ENCODE results near the gene ADGRE2.

Gene ADGRE2

DNA sequence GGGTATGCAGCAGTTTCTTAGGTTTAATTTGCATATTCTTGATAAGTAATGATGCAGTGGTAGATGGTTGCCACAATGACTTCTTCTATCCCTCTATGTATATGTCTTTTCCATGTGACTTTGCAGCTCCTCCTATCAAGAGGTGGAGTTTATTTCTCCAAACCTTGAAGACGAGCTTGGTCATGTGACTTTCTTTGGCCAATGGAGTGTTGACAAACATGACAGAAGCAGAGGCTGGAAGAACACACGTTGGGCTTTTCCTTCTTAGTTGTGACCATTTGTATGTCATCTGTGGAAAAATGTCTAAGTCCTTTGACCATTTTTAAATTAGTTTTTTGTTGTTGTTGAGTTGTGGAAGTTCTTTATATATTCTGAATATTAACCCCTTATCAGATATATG, 56.2 kb downstream of the ADGRE2 start:
- H3K4me3 ChIP-seq (ENCODE audit: control insufficient read depth, low read depth, low read length), result no peak overlapping the region
- TF ChIP-seq, protein P1, sequence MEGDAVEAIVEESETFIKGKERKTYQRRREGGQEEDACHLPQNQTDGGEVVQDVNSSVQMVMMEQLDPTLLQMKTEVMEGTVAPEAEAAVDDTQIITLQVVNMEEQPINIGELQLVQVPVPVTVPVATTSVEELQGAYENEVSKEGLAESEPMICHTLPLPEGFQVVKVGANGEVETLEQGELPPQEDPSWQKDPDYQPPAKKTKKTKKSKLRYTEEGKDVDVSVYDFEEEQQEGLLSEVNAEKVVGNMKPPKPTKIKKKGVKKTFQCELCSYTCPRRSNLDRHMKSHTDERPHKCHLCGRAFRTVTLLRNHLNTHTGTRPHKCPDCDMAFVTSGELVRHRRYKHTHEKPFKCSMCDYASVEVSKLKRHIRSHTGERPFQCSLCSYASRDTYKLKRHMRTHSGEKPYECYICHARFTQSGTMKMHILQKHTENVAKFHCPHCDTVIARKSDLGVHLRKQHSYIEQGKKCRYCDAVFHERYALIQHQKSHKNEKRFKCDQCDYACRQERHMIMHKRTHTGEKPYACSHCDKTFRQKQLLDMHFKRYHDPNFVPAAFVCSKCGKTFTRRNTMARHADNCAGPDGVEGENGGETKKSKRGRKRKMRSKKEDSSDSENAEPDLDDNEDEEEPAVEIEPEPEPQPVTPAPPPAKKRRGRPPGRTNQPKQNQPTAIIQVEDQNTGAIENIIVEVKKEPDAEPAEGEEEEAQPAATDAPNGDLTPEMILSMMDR (conservative IDR thresholded peaks at IDR 0.05; ENCODE audit: control insufficient read depth, insufficient read depth, low read depth, low read length), result no peak
- DNase-seq (ENCODE audit: low read depth), result no peak

DNA sequence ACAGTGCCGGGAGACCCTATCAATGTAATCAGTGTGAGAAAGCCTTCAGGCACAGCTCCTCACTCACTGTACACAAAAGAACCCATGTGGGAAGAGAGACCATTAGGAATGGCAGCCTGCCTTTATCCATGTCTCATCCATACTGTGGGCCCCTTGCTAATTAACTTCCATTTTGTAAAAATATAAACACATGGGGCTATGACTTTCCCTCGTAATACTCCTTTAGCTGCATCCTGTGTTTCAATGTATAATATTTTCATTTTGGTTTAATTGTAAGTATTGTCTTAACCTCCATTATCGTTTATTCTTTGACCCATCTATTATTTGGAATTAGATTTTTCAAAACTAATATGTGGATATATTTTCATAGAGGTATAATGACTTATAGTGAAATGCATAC, 59.2 kb downstream of the ADGRE2 start:
- DNase-seq (ENCODE audit: low read depth), result no peak
- no peak overlapping the region for H3K4me3 ChIP-seq (ENCODE audit: control insufficient read depth, low read depth, low read length)
- TF ChIP-seq, protein P1 (conservative IDR thresholded peaks at IDR 0.05; ENCODE audit: control insufficient read depth, insufficient read depth, low read depth, low read length), result no peak

DNA sequence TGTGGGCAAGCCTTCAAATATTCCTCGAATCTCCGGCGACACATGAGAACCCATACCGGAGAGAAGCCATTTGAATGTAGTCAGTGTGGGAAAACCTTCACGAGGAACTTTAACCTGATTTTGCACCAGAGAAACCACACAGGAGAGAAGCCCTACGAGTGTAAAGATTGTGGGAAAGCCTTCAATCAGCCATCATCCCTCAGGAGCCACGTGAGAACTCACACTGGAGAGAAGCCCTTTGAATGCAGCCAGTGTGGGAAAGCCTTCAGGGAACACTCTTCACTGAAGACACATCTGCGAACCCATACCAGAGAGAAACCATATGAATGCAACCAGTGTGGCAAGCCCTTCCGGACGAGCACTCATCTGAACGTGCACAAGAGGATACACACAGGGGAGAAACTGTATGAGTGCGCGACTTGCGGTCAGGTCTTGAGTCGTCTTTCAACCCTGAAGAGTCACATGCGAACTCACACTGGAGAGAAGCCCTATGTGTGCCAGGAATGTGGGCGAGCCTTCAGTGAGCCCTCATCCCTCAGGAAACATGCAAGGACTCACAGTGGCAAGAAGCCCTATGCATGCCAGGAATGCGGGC, 59.7 kb downstream of the ADGRE2 start:
- TF ChIP-seq, protein P1 (conservative IDR thresholded peaks at IDR 0.05; ENCODE audit: control insufficient read depth, insufficient read depth, low read depth, low read length), result no peak
- H3K4me3 ChIP-seq (ENCODE audit: control insufficient read depth, low read depth, low read length), result no peak overlapping the region
- DNase-seq (ENCODE audit: low read depth), result peak; percentile 15

DNA sequence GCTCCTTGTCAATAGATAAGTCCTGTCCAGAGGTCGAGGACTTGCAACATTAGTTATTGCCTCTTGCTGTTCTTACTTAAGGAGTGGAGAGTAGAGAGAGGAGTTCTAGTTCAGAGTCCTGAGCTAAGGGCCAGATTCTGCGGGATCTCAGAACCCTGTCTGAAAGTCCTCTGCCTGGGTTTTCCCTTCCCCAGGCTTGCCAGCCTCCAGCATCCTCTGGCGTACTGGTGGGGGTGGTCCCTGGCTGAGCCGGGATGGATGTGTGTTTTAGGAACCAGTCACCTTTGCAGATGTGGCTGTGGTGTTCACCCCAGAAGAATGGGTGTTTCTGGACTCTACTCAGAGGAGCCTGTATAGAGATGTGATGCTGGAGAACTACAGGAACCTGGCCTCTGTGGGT, 62.5 kb downstream of the ADGRE2 start:
- H3K4me3 ChIP-seq (ENCODE audit: control insufficient read depth, low read depth, low read length), result no peak overlapping the region
- TF ChIP-seq, protein P1 (conservative IDR thresholded peaks at IDR 0.05; ENCODE audit: control insufficient read depth, insufficient read depth, low read depth, low read length), result no peak
- no peak for DNase-seq (ENCODE audit: low read depth)

DNA sequence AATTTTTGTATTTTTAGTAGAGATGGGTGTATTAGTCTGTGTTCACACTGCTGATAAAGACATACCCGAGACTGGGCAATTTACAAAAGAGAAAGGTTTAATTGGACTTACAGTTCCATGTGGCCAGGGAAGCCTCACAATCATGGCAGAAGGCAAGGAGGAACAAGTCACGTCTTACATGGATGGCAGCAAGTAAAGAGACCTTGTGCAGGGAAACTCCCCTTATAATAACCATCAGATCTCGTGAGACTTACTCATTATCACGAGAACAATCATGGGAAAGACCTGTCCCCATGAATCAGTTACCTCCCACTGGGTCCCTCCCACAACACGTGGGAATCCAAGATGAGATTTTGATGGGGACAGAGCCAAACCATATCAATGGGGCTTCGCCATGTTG, 73.9 kb downstream of the ADGRE2 start:
- TF ChIP-seq, protein P1 (conservative IDR thresholded peaks at IDR 0.05; ENCODE audit: control insufficient read depth, insufficient read depth, low read depth, low read length), result no peak
- DNase-seq (ENCODE audit: low read depth), result no peak
- H3K4me3 ChIP-seq (ENCODE audit: control insufficient read depth, low read depth, low read length), result no peak overlapping the region

DNA sequence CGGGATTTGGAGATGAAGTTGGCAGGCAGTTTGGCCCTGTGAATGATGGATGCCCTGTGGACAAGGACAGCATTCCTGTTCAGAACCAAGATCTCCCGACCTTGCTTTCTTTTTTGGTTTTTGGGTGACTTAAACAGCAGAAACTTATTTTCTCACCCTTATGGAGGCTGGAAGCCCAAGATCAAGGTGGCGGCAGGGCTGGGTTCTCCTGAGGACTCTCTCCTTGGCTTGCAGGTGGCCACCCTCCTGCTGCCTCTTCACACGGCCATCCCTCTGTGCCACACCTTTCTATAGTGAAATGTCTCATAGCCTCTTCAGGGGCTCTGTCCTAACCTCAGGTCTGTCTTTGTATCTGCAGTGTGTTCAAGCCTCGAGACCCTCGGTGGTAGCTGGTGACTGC, 74.5 kb downstream of the ADGRE2 start:
- H3K4me3 ChIP-seq (ENCODE audit: control insufficient read depth, low read depth, low read length), result no peak overlapping the region
- no peak for DNase-seq (ENCODE audit: low read depth)
- TF ChIP-seq, protein P1 (conservative IDR thresholded peaks at IDR 0.05; ENCODE audit: control insufficient read depth, insufficient read depth, low read depth, low read length), result no peak
